ENCODE results near the gene THAP7. TPM values are rescaled to one million over a fixed set of nuclear protein-coding genes. Genes with fewer than 3 reads are reported as not detected.
A peak's percentile ranks its signal among the peaks of the same experiment; 100 is the strongest.

Gene THAP7
- total RNA-seq, 1 donor from 2014 or later = 12.2 TPM

GRCh38 chr22:20989323-20990138 is 12.4 kb downstream of the THAP7 start:
- peak; percentile 50 for DNase-seq (ENCODE audit: low read depth)

GRCh38 chr22:20988573-20989322 is 13.2 kb downstream of the THAP7 start:
- Histone ChIP-seq H3K4me3 (ENCODE audit: insufficient read depth, low read depth, low read length) (no peak overlapping the region), H3K36me3 (ENCODE audit: insufficient read depth, low read length) (peaks cover 7% of the 10 kb centered on the region), H3K9ac (ENCODE audit: low read length) (no peak overlapping the region), H4K20me1 (ENCODE audit: insufficient read depth, low read length) (peaks cover 20% of the 10 kb centered on the region), H3K27me3 (ENCODE audit: insufficient read depth, low read length) (no peaks in the 10 kb centered on the region), H2AFZ (ENCODE audit: low read depth, low read length) (no peak overlapping the region), H3K27ac (ENCODE audit: low read depth, low read length) (no peak overlapping the region), H3K9me3 (ENCODE audit: insufficient read depth, low read depth, low read length) (no peaks in the 10 kb centered on the region), H3K4me1 (ENCODE audit: insufficient read depth, low read length) (peaks cover 6% of the 10 kb centered on the region), H3K4me2 (ENCODE audit: low read length) (no peak overlapping the region), H3K79me2 (ENCODE audit: insufficient read depth, low read length) (peaks cover 6% of the 10 kb centered on the region)
- H3K36me3 Mint-ChIP-seq (ENCODE audit: low read depth, unreplicated experiment) = peaks cover 12% of the 10 kb centered on the region
- no peak overlapping the region for H3K4me3 Mint-ChIP-seq (ENCODE audit: unreplicated experiment)
- no peak for DNase-seq (ENCODE audit: low read depth)
- no peaks in the 10 kb centered on the region for H3K9me3 Mint-ChIP-seq (ENCODE audit: unreplicated experiment)
- H3K27ac Mint-ChIP-seq (ENCODE audit: unreplicated experiment) = no peak overlapping the region
- no peaks in the 10 kb centered on the region for H3K4me1 Mint-ChIP-seq (ENCODE audit: low read depth, unreplicated experiment)
- FAIRE-seq = no peak
- H3K27me3 Mint-ChIP-seq (ENCODE audit: low read depth, unreplicated experiment) = no peaks in the 10 kb centered on the region
- TF ChIP-seq CTCF (IDR thresholded peaks at IDR 0.05; ENCODE audit: insufficient read depth, low read depth, low read length) (no peak), EZH2 (IDR thresholded peaks at IDR 0.05; ENCODE audit: insufficient read depth, low read length) (no peak)

More at GRCh38 chr22:20989323-20990138, 12.4 kb downstream of the THAP7 start:
- H3K4me3 ChIP-seq (ENCODE audit: insufficient read depth, low read depth, low read length) = no peak overlapping the region
- peaks cover 18% of the 10 kb centered on the region for H4K20me1 ChIP-seq (ENCODE audit: insufficient read depth, low read length)
- no peak overlapping the region for H3K4me3 Mint-ChIP-seq (ENCODE audit: unreplicated experiment)
- no peak overlapping the region for H3K27ac Mint-ChIP-seq (ENCODE audit: unreplicated experiment)
- H3K27me3 ChIP-seq (ENCODE audit: insufficient read depth, low read length) = no peaks in the 10 kb centered on the region
- no peaks in the 10 kb centered on the region for H3K9me3 ChIP-seq (ENCODE audit: insufficient read depth, low read depth, low read length)
- H3K27me3 Mint-ChIP-seq (ENCODE audit: low read depth, unreplicated experiment) = no peaks in the 10 kb centered on the region
- peaks cover 11% of the 10 kb centered on the region for H3K36me3 Mint-ChIP-seq (ENCODE audit: low read depth, unreplicated experiment)
- no peaks in the 10 kb centered on the region for H3K4me1 Mint-ChIP-seq (ENCODE audit: low read depth, unreplicated experiment)
- no peak for TF ChIP-seq CTCF (IDR thresholded peaks at IDR 0.05; ENCODE audit: insufficient read depth, low read depth, low read length)
- TF ChIP-seq EZH2 (IDR thresholded peaks at IDR 0.05; ENCODE audit: insufficient read depth, low read length) = no peak
- H3K79me2 ChIP-seq (ENCODE audit: insufficient read depth, low read length) = no peaks in the 10 kb centered on the region
- FAIRE-seq = no peak
- no peak overlapping the region for H2AFZ ChIP-seq (ENCODE audit: low read depth, low read length)
- no peaks in the 10 kb centered on the region for H3K9me3 Mint-ChIP-seq (ENCODE audit: unreplicated experiment)
- peaks cover 6% of the 10 kb centered on the region for H3K4me1 ChIP-seq (ENCODE audit: insufficient read depth, low read length)
- H3K27ac ChIP-seq (ENCODE audit: low read depth, low read length) = no peak overlapping the region
- no peak overlapping the region for H3K9ac ChIP-seq (ENCODE audit: low read length)
- H3K36me3 ChIP-seq (ENCODE audit: insufficient read depth, low read length) = peaks cover 3% of the 10 kb centered on the region
- H3K4me2 ChIP-seq (ENCODE audit: low read length) = no peak overlapping the region
